HG02973 (cell line): ENCODE data around the gene MLPH.
"Not testable (repeated sequence)": the region's sequence is repeated elsewhere in the genome, so short reads cannot be mapped to it uniquely, and the experiment has no call there.

ENCODE experiments used
- ATAC-seq: cut with Tn5 transposase; IDR thresholded peaks from one replicate; pipeline ENCODE4 v1.9.1; 2021; ENCODE audit warnings: moderate library complexity; ENCODE audit not compliant: unreplicated experiment

MLPH gene

GRCh38 chr2:237577956-237578870 is 91.2 kb downstream of the MLPH start:
- no peak for ATAC-seq

GRCh38 chr2:237581326-237581725 is 94.3 kb downstream of the MLPH start:
- ATAC-seq, result no peak

- no peak for ATAC-seq
These were observed 95.0 kb downstream of the MLPH start for GRCh38 chr2:237581751-237582746.

DNA sequence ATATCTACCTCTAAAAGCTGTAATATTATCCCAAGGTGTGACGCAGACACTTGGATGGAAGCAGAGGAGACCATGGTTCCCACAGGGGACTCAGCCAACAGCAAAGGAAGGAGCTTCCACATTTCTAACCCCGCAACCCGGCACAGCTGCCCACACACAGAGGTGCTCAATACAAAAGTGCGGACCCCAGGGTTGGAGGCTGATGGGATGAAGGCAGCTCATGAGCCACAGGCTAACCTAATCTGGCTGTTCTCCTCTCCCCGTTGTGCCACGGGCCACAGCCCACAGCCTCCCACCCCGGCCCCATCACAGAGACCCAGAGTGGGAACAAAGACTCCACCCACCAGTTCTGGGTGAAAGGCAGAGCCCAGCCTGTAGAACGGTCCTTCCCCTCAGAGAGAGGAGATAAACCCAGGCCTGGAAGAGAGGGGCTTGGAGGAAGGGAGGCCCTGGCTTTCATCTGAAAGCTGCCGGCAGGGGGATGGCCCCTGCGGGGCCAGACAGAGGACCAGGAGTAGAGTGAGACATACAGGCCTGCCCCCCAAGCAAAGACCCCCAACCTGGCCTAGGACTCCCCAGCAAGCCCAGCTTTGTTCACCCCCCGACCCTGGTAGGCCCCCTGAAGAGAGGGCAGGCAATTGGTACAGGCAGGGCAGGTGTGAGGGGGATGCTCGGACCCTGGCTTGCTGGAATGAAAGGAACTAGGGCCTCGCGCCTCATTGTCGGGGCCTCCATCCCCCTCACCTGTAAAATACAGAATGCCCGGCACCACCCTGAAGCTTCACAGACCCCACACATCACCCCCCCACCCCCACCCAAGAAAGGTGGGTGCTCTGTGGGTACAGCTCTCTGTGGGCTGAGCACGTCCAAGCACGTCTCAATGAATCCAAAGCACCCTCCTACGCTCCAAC is 96.6 kb downstream of the MLPH start:
- no peak for ATAC-seq

GRCh38 chr2:237585590-237586221 is 98.7 kb downstream of the MLPH start:
- ATAC-seq, result no peak

DNA sequence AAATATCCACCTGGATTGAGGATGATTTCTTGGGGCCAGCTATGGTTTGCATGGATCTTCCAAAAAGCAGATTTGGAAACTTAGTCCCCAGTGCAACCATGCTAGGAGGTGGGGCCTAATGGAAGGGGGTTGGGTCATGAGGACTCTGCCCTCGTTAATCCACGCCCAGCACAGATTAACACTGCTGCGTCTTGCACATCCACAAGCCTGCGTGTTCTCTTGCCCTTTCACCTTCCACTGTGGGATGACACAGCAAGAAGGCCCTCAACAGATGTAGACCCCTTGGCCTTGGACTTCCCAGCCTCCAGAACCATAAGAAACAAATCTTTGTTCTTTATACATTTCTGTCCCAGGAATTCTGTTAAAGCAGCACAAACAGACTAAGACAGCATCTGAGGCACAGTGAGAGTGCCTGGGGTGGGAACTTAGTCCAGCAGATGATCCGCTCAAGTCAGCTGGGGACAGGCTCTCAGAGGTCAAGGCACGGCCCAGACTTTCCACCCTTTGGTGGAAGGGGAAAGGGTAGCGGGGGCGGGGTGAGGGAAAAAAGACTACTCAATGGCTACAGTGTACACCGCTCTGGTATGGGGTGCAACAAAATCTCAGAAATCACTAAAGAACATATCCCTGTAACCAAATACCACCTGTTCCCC is 101.1 kb downstream of the MLPH start:
- no peak for ATAC-seq

GRCh38 chr2:237590272-237591140 is 103.5 kb downstream of the MLPH start, which contains the start of gene RAB17:
RAB17 (minus strand) TSS chr2:237590734; CDS start chr2:237586154, 4,580 bp downstream.
- no peak for ATAC-seq

GRCh38 chr2:237591141-237591881 is 104.3 kb downstream of the MLPH start:
- ATAC-seq, result no peak

GRCh38 chr2:237592425-237592980 is 105.5 kb downstream of the MLPH start:
- ATAC-seq, result no peak

DNA sequence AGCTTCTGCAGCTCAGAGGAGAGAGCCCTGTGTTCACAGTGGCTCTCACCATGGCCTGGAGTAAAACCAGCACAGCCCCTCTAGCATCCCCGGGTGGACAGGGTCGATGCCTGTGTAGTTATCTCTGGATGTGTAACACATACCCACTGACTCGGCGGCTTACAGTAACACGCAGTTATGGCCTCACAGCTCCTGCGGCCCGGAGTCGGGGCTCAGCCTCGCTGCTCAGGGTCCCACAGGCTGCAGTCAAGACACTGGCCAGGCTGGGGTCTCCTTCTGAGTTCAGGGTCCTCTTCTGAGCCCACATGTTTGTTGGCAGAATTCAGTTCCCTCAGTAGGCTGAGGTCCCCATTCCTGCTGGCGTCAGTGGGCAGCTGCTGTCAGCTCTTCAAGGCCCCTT is 106.0 kb downstream of the MLPH start:
- no peak for ATAC-seq

DNA sequence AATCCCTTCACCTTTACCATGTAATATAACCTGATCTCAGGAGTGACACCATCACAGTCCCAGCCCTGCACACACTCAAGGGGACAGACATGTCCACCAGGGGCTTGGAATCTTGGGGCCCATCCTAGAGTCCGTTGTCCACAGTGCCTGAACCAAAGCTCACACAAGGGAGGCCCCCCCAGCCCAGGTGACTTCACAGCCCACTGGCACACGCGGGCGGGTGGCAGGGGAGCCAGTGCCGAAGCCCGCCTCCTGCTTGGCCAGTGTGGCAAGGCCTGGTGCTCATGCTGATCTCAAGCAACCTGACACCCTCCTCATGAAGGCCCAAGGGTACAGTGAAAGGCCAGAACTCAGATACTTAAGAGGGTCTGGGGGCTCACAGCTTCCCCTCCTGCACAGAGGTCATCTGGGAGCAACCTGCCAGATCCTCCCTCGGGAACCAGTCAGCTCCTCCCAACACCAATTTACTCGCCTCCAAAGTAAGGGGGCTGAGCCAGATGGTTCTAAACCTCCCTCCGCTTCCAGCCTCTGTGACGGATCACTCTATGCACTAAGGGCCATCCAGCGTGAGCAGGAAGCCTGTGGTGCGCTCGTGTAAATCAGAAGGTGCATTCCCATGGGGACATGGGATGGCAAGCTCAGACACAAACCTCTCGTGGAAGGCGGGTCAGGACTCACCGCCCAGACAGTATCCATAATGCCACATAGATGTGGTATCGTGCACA is 106.7 kb downstream of the MLPH start:
- no peak for ATAC-seq

DNA sequence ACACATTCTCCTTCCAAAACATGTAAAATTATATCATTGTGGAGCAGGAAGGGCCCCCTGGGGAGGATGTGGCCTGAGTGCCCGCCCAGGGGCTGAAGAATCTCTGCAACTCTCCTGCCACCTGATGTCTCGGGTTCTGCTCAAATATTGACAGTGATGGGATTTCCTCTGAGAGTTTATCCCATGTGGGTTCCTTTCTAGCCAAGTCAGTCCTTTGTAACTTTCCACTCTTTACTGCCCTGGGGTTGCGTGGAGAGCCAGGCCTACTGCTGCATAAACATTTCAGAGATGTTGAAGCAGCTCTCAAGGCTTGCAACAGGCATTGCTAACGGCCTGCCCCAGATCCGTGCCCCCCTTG is 107.4 kb downstream of the MLPH start:
- ATAC-seq, result no peak

DNA sequence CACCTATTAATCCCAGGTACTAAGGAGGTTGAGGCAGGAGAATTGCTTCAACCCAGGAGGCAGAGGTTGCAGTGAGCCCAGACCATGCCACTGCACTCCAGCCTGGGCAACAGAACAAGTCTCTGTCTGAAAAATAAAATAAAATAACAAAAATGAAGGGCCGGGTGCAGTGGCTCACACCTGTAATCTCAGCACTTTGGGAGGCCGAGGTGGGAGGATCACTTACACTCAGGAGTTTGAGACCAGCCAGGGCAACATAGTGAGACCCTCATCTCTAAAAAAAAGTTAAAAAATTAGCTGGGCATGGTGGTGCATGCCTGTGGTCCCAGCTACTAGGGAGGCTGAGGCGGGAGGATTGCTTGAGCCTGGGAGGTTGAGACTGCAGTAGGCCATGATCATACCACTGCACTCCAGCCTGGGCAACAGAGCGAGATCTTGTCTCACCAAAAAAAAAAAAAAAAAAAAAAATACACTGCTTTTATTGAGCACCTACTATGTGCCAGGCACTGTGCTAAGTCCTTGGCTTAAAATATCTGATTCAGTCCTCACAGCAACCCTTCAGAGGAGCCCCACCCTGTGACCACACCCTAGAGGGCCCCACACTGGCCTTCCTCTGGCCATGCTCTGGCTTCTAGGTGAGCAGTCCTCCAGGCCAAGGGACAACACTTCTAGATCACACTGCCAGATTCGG is 108.9 kb downstream of the MLPH start:
- ATAC-seq, result not testable (repeated sequence)

DNA sequence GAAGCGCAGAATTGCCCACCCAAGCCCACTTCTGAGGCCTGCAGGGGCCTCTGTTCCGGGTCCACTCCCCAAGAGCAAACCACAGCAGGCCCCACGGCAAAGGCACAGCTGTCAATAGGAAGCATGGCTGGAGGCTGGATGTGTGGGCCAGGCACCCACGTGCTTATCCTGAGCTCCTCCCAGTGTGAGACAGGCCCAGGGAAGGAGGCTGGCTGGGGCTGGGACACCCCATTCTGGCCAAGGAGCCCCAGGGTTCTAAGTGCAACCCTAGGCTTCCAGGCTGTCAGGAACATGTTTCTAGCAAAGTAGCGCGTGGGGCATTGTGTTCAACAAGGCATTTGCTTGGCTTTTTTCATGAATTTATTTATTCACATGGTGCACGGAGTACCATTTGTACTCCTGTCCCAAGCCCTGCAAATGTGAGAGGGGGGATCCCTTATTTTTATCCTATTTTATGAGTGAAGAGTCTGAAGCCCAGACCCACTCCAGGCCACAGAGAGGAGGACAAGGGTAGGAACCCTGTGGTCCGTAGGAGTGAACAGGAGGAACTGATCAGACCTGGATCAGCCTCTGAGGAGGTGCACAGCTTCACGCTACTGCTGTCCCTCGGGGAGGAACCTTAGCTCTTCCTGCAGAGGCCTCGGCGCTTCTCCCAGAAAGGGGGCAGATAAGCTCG is 109.6 kb downstream of the MLPH start:
- ATAC-seq, result no peak

- no peak for ATAC-seq
These were observed 110.4 kb downstream of the MLPH start for GRCh38 chr2:237597196-237598145.
